Natural killer cell (primary cell): ENCODE results near the gene MYH16. TPM values are rescaled to one million over a fixed set of nuclear protein-coding genes. Genes with fewer than 3 reads are reported as not detected.

Experiments used
- ATAC-seq, 3 donors: fragments of 150-1000 bp in 2 of 3; fragments of 200-7000 bp in 1 of 3; cut with Tn5 transposase; 1 replicate in 1 of 3; 2 replicates in 2 of 3; pipeline ENCODE4 v1.10.0; 2021; ENCODE audit warnings: mild to moderate bottlenecking in 2 of 3, moderate library complexity in 2 of 3
- DNase-seq, 2 donors: peaks; one replicate each; pipeline versions ENCODE4 v3.0.0 to v3.0.0-alpha.2; 2013 to 2021; ENCODE audit warnings: mixed read lengths in 1 of 2
- H3K27ac ChIP-seq: one replicate; pipeline ENCODE4 v1.5.1; 2013; ENCODE audit warnings: mild to moderate bottlenecking, low read length
- H3K27me3 ChIP-seq: one replicate; pipeline ENCODE4 v1.6.1; 2013; ENCODE audit warnings: low read length; ENCODE audit not compliant: control insufficient read depth, insufficient read depth
- H3K36me3 ChIP-seq: one replicate; pipeline ENCODE4 v1.6.1; 2013; ENCODE audit warnings: low read length; ENCODE audit not compliant: control insufficient read depth, insufficient read depth
- H3K4me1 ChIP-seq: one replicate; pipeline ENCODE4 v1.6.1; 2013; ENCODE audit warnings: low read length; ENCODE audit not compliant: control insufficient read depth, insufficient read depth
- H3K4me3 ChIP-seq: one replicate; pipeline ENCODE4 v1.5.1; 2013; ENCODE audit warnings: low read length
- H3K9me3 ChIP-seq: one replicate; pipeline ENCODE4 v1.6.1; 2013; ENCODE audit warnings: low read length; ENCODE audit not compliant: control insufficient read depth, insufficient read depth
- H3K27ac Mint-ChIP-seq, 2 donors: one replicate each; pipeline ENCODE4 v1.8.0; 2022; ENCODE audit warnings: mild to moderate bottlenecking in 2 of 2, mixed read lengths in 2 of 2, moderate library complexity in 1 of 2
- H3K27me3 Mint-ChIP-seq, 2 donors: one replicate each; pipeline ENCODE4 v1.8.0; 2022; ENCODE audit warnings: low read depth in 2 of 2, mixed read lengths in 2 of 2
- H3K36me3 Mint-ChIP-seq: one replicate; pipeline ENCODE4 v1.8.0; 2022; ENCODE audit warnings: mixed read lengths
- H3K4me1 Mint-ChIP-seq, 2 donors: one replicate each; pipeline ENCODE4 v1.8.0; 2022; ENCODE audit warnings: mixed read lengths in 2 of 2
- H3K4me3 Mint-ChIP-seq: one replicate; pipeline ENCODE4 v1.8.0; 2022; ENCODE audit warnings: mild to moderate bottlenecking, moderate library complexity, mixed read lengths
- H3K9me3 Mint-ChIP-seq, 2 donors: one replicate each; pipeline ENCODE4 v1.8.0; 2022; ENCODE audit warnings: mixed read lengths in 2 of 2
- CTCF ChIP-seq: fragments of 200-600 bp; IDR thresholded peaks from one replicate; pipeline ENCODE4 v1.8.0; 2022; ENCODE audit warnings: antibody characterized with exemption
- WGBS: methylation state at CpG from one replicate; pipeline ENCODE4 v1.1.7; 2013; ENCODE audit warnings: missing lambda C conversion rate; ENCODE audit not compliant: insufficient coverage; 5-methylcytosine and 5-hydroxymethylcytosine counted together
- intact Hi-C: fragments of 100-400 bp; cut with micrococcal nuclease; formaldehyde crosslinking; loops from one replicate; pipeline ENCODE4 v1.14.2; 2022
- total RNA-seq, 4 donors: library from RNA; stranded (reverse); fragments of 120-200 nt in 1 of 4; gene quantifications; one replicate each; pipeline versions ENCODE4 v1.2.3 to v1.2.4, GENCODE V29; 2013 to 2022

The MYH16 gene
- total RNA-seq, 3 donors from 2014 or later (not counting 1 experiment from before 2014, with no cell fraction given), result not detected

- TF ChIP-seq CTCF, result no peak
- no peak overlapping the region for H3K27ac Mint-ChIP-seq
- no peak overlapping the region for H3K4me3 Mint-ChIP-seq
- Histone ChIP-seq H3K9me3 (no peaks in the 10 kb centered on the region), H3K36me3 (no peaks in the 10 kb centered on the region), H3K27ac (no peak overlapping the region), H3K27me3 (no peaks in the 10 kb centered on the region), H3K4me3 (no peak overlapping the region), H3K4me1 (no peaks in the 10 kb centered on the region)
- no peak for DNase-seq
- intact Hi-C loops, result no loop called here
- no peaks in the 10 kb centered on the region for H3K36me3 Mint-ChIP-seq
- H3K27me3 Mint-ChIP-seq, result no peaks in the 10 kb centered on the region
- H3K4me1 Mint-ChIP-seq, result no peaks in the 10 kb centered on the region
- 100% methylated on average over 1 of the region's 1 CpG for WGBS
- no peak for ATAC-seq
- H3K9me3 Mint-ChIP-seq, result no peaks in the 10 kb centered on the region
Observed at GRCh38 chr7:99293167-99293566, 20.5 kb downstream of the MYH16 start.

GRCh38 chr7:99293650-99294049 is 21.0 kb downstream of the MYH16 start:
- H3K4me3 Mint-ChIP-seq, result no peak overlapping the region
- DNase-seq (no peak), ATAC-seq (no peak)
- H3K36me3 Mint-ChIP-seq, result no peaks in the 10 kb centered on the region
- Histone ChIP-seq H3K4me3 (no peak overlapping the region), H3K27me3 (no peaks in the 10 kb centered on the region), H3K27ac (no peak overlapping the region), H3K36me3 (no peaks in the 10 kb centered on the region), H3K4me1 (no peaks in the 10 kb centered on the region), H3K9me3 (no peaks in the 10 kb centered on the region)
- H3K27ac Mint-ChIP-seq, result no peak overlapping the region
- 80% methylated on average over 3 of the region's 4 CpGs for WGBS
- no peak for TF ChIP-seq CTCF
- intact Hi-C loops, result no loop called here
- H3K9me3 Mint-ChIP-seq, result no peaks in the 10 kb centered on the region
- H3K27me3 Mint-ChIP-seq, result no peaks in the 10 kb centered on the region
- H3K4me1 Mint-ChIP-seq, result no peaks in the 10 kb centered on the region

GRCh38 chr7:99296471-99296870 is 23.8 kb downstream of the MYH16 start:
- intact Hi-C loops, result no loop called here
- no peak overlapping the region for H3K4me3 Mint-ChIP-seq
- 93% methylated on average over 5 of the region's 5 CpGs for WGBS

More at GRCh38 chr7:99296471-99296870, 23.8 kb downstream of the MYH16 start:
- Histone ChIP-seq H3K27me3 (no peaks in the 10 kb centered on the region), H3K36me3 (no peaks in the 10 kb centered on the region), H3K9me3 (no peaks in the 10 kb centered on the region), H3K27ac (no peak overlapping the region), H3K4me1 (no peaks in the 10 kb centered on the region), H3K4me3 (no peak overlapping the region)
- ATAC-seq, result no peak
- no peak for TF ChIP-seq CTCF
- H3K36me3 Mint-ChIP-seq, result no peaks in the 10 kb centered on the region
- no peaks in the 10 kb centered on the region for H3K9me3 Mint-ChIP-seq
- H3K27me3 Mint-ChIP-seq, result no peaks in the 10 kb centered on the region
- no peak overlapping the region for H3K27ac Mint-ChIP-seq
- no peak for DNase-seq
- H3K4me1 Mint-ChIP-seq, result no peaks in the 10 kb centered on the region
